Upper lobe of left lung (tissue), 6 donors: ENCODE data around the gene FGF14. TPM values are rescaled to one million over a fixed set of nuclear protein-coding genes. Genes with fewer than 3 reads are reported as not detected.

Source experiments
- ATAC-seq, 2 donors: fragments of 200-7000 bp; cut with Tn5 transposase; one replicate each; pipeline ENCODE4 v1.9.1; 2022; ENCODE audit warnings: mild to moderate bottlenecking in 2 of 2, moderate library complexity in 2 of 2; ENCODE audit not compliant: low FRiP score in 2 of 2
- DNase-seq, 2 donors: peaks; one replicate each; pipeline ENCODE4 v3.0.0-alpha.2; 2019 to 2020
- H3K27ac ChIP-seq, 4 donors: fragments of 200-600 bp; sonication (generic); one replicate each; pipeline ENCODE4 v1.5.1; 2016 to 2019
- H3K27me3 ChIP-seq, 4 donors: fragments of 200-600 bp; sonication (generic); one replicate each; pipeline ENCODE4 v1.5.1; 2017 to 2019
- H3K36me3 ChIP-seq, 4 donors: fragments of 200-600 bp; sonication (generic); one replicate each; pipeline ENCODE4 v1.5.1; 2016 to 2019
- H3K4me1 ChIP-seq, 4 donors: fragments of 200-600 bp; sonication (generic); one replicate each; pipeline ENCODE4 v1.5.1; 2018 to 2019
- H3K4me3 ChIP-seq, 4 donors: fragments of 200-600 bp; sonication (generic); one replicate each; pipeline ENCODE4 v1.5.1; 2017 to 2019; ENCODE audit warnings: mild to moderate bottlenecking in 2 of 4, moderate library complexity in 1 of 4
- H3K9me3 ChIP-seq, 4 donors: fragments of 200-600 bp; sonication (generic); one replicate each; pipeline ENCODE4 v1.5.1; 2018 to 2019
- CTCF ChIP-seq, 6 experiments: fragments of 450-650 bp in 4 of 6; fragments of 200-600 bp in 2 of 6; sonication (generic) in 2 of 6; IDR thresholded peaks; one replicate each; pipeline ENCODE4 v1.5.1; 2016 to 2019; ENCODE audit warnings: antibody characterized with exemption in 6 of 6
- EP300 ChIP-seq, 4 donors: sonication (generic); formaldehyde crosslinking; IDR thresholded peaks; one replicate each; pipeline ENCODE4 v1.5.1; 2017; ENCODE audit warnings: antibody characterized with exemption in 4 of 4, control low read depth in 2 of 4
- POLR2A ChIP-seq, 4 donors: fragments of 450-650 bp; IDR thresholded peaks; one replicate each; pipeline ENCODE4 v1.5.1; 2016 to 2017; ENCODE audit warnings: antibody characterized with exemption in 4 of 4, mild to moderate bottlenecking in 2 of 4
- POLR2AphosphoS5 ChIP-seq, 2 donors: sonication (generic); formaldehyde crosslinking; IDR thresholded peaks; one replicate each; pipeline ENCODE4 v1.5.1; 2017; ENCODE audit warnings: antibody characterized with exemption in 2 of 2
- WGBS, 2 donors: methylation state at CpG; one replicate each; pipeline ENCODE4 v1.1.5; 2017 to 2018; 5-methylcytosine and 5-hydroxymethylcytosine counted together
- total RNA-seq, 6 donors: library from RNA; depleted of rRNA in 4 of 6; stranded (reverse); fragments of >200 nt in 4 of 6; gene quantifications; one replicate each; pipeline versions ENCODE4 v1.1.0 to v1.2.1, GENCODE V29; 2016 to 2021
- donor health status: DM: no; HTN: no; CAD: no; lungs with moderate emphysema.
- donor health status: DM: no; HTN: yes; CAD: no; lungs with severe emphysema.

The FGF14 gene
- total RNA-seq, 6 donors from 2014 or later = 0.80 to 8.4 (median 4.1) TPM

GRCh38 chr13:102293723-102294122, 108.1 kb downstream of the FGF14 start:
- ATAC-seq = no peak
- TF ChIP-seq EP300 (IDR thresholded peaks at IDR 0.05) (no peak), CTCF (IDR thresholded peaks at IDR 0.05) (no peak), POLR2A (IDR thresholded peaks at IDR 0.05) (no peak), POLR2AphosphoS5 (IDR thresholded peaks at IDR 0.05) (no peak)
- Histone ChIP-seq H3K27ac (peak overlapping the region in 1 of 4 donors; percentile 40), H3K27me3 (no peaks in the 10 kb centered on the region), H3K36me3 (no peaks in the 10 kb centered on the region), H3K4me1 (peaks cover 0 to 19% (median 9%) of the 10 kb centered on the region in 4 donors), H3K4me3 (no peak overlapping the region), H3K9me3 (no peaks in the 10 kb centered on the region)
- 36 to 41% methylated on average over 2 of the region's 2 CpGs for WGBS, 2 donors
- DNase-seq = no peak

- Histone ChIP-seq H3K27me3 (no peaks in the 10 kb centered on the region), H3K27ac (no peak overlapping the region), H3K4me1 (peaks cover 0 to 19% (median 9%) of the 10 kb centered on the region in 4 donors), H3K36me3 (no peaks in the 10 kb centered on the region), H3K9me3 (no peaks in the 10 kb centered on the region), H3K4me3 (no peak overlapping the region)
- no peak for TF ChIP-seq POLR2AphosphoS5 (IDR thresholded peaks at IDR 0.05)
- no peak for TF ChIP-seq CTCF (IDR thresholded peaks at IDR 0.05)
- TF ChIP-seq EP300 (IDR thresholded peaks at IDR 0.05) = no peak
- TF ChIP-seq POLR2A (IDR thresholded peaks at IDR 0.05) = no peak
- WGBS, 2 donors = 71 to 78% methylated on average over 7 of the region's 7 CpGs
- ATAC-seq (peak in 1 of 2 donors; percentile 28), DNase-seq (no peak)
These were observed 110.1 kb downstream of the FGF14 start for GRCh38 chr13:102291587-102292218.

GRCh38 chr13:102289606-102290005, 112.2 kb downstream of the FGF14 start:
- H3K36me3 ChIP-seq = no peaks in the 10 kb centered on the region
- H3K27ac ChIP-seq = no peak overlapping the region
- no peak for ATAC-seq
- 68 to 75% methylated on average over 4 of the region's 4 CpGs for WGBS, 2 donors
- no peaks in the 10 kb centered on the region for H3K9me3 ChIP-seq
- no peaks in the 10 kb centered on the region for H3K27me3 ChIP-seq
- no peak overlapping the region for H3K4me3 ChIP-seq
- DNase-seq = no peak
- TF ChIP-seq CTCF (IDR thresholded peaks at IDR 0.05) (no peak), EP300 (IDR thresholded peaks at IDR 0.05) (no peak), POLR2A (IDR thresholded peaks at IDR 0.05) (no peak), POLR2AphosphoS5 (IDR thresholded peaks at IDR 0.05) (no peak)
- H3K4me1 ChIP-seq = peaks cover 0 to 16% (median 8%) of the 10 kb centered on the region in 4 donors

GRCh38 chr13:102286326-102286725, 115.5 kb downstream of the FGF14 start:
- TF ChIP-seq POLR2AphosphoS5 (IDR thresholded peaks at IDR 0.05) (peak in 1 of 2 donors; percentile 29), EP300 (IDR thresholded peaks at IDR 0.05) (no peak)
- no peak for DNase-seq
- Histone ChIP-seq H3K27ac (no peak overlapping the region), H3K4me1 (no peaks in the 10 kb centered on the region), H3K27me3 (no peaks in the 10 kb centered on the region), H3K9me3 (no peaks in the 10 kb centered on the region), H3K36me3 (no peaks in the 10 kb centered on the region), H3K4me3 (no peak overlapping the region)
- WGBS, 2 donors = 68 to 84% methylated on average over 1 of the region's 1 CpG
- ATAC-seq = no peak

GRCh38 chr13:102280366-102280765, 121.5 kb downstream of the FGF14 start:
- DNase-seq (no peak), ATAC-seq (no peak)
- TF ChIP-seq CTCF (IDR thresholded peaks at IDR 0.05) (no peak), POLR2AphosphoS5 (IDR thresholded peaks at IDR 0.05) (no peak), EP300 (IDR thresholded peaks at IDR 0.05) (no peak), POLR2A (IDR thresholded peaks at IDR 0.05) (no peak)
- H3K4me3 ChIP-seq = no peak overlapping the region
- H3K9me3 ChIP-seq = no peaks in the 10 kb centered on the region
- no peaks in the 10 kb centered on the region for H3K27me3 ChIP-seq
- peaks cover 0 to 3% (median 0%) of the 10 kb centered on the region in 4 donors for H3K4me1 ChIP-seq
- no peak overlapping the region for H3K27ac ChIP-seq
- H3K36me3 ChIP-seq = no peaks in the 10 kb centered on the region
